GM18505 (cell line): ENCODE results near the gene MET.
"Not testable (repeated sequence)": the region's sequence is repeated elsewhere in the genome, so short reads cannot be mapped to it uniquely, and the experiment has no call there.

Source experiments
- ATAC-seq: cut with Tn5 transposase; IDR thresholded peaks from one replicate; pipeline ENCODE4 v1.9.1; 2021; ENCODE audit not compliant: unreplicated experiment
- POLR2A ChIP-seq: IDR thresholded peaks from 4 replicates; pipeline ENCODE4 v1.6.1; 2011; ENCODE audit warnings: borderline replicate concordance; ENCODE audit not compliant: insufficient read depth, insufficient read length; ENCODE audit errors: extremely low read depth

MET gene

GRCh38 chr7:116713918-116714317, 41.9 kb downstream of the MET start:
- ATAC-seq, result no peak
- no peak for TF ChIP-seq POLR2A

DNA sequence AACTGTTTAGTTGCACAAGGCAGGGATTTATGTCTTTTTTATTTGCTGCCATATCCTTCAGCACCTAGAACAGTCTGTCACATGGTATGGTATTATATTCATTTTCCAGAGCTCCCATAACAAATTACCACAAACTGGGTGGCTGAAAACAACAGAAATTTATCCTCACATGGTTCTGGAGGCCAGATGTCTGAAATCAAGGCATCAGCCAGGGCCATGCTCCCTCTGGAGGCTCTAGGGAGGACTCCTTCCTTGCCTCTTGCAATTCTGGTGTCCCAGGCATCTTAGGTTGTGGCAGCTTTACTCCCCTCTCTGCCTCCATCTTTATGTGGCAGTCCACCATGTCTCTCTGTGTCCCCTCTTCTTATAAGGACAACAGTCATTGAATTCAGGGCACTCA, 43.1 kb downstream of the MET start:
- TF ChIP-seq POLR2A, result no peak
- ATAC-seq, result no peak

GRCh38 chr7:116717137-116717536, 45.1 kb downstream of the MET start:
- TF ChIP-seq POLR2A, result no peak
- no peak for ATAC-seq

DNA sequence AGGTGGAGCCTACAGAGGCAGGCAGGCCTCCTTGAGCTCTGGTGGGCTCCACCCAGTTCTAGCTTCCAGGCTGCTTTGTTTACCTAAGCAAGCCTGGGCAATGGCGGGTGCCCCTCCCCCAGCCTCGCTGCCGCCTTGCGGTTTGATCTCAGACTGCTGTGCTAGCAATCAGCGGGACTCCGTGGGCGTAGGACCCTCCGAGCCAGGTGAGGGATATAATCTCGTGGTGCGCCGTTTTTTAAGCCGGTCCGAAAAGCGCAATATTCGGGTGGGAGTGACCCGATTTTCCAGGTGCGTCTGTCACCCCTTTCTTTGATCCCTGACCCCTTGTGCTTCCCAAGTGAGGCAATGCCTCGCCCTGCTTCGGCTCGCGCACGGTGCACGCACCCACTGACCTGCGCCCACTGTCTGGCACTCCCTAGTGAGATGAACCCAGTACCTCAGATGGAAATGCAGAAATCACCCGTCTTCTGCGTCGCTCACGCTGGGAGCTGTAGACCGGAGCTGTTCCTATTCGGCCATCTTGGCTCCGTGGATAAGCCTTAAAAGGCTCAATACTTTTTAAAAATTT, 52.0 kb downstream of the MET start:
- ATAC-seq, result not testable (repeated sequence)

DNA sequence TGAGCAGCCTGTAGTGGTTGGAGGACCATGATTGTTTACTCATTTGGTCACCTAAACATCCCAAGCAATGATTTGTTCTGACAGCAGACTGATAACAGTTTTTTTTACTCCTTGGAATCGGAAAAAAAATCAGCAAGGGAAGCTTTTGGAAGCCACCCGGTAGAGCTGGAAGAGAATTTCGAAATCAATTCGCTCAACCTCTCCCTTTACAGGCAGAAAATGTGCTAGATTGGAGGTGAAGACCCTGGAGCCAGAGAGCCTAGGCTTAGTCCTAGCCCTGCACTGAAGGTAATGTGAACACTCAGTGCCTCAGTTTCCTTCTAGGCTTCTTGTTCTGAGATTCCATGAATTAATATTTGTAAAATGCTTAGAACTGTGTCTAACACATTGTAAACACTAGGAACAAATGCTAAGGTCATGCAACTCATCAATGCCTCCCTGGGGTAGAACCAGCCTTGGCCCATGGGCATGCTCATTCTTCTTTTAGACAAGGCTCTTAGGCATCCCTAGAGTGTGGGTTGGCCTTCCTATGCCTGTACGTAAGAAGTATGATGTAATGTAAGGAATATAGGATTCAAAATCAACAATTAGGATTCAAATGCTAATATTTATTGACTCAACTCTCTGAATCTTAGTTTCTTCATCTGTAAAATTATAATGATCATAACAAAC, 52.7 kb downstream of the MET start:
- TF ChIP-seq POLR2A, result no peak
- ATAC-seq, result no peak

DNA sequence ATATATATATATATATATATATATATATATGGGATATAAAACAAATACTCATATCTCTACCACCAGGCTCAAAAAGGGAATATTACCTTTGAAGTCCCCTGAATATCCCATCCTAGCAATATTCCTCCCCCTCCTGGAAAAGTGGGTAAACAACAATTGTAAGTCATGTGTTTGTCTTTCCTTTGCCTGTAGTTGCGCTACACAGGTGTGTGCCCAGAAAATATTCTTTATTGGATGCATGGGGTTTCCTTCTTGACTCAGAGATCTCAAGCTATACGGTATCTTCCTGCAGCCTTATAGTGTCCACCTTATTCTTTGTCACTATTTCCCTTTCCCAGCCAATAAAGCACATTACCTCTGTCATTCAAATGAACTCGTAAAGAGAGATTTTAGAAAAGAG, 54.2 kb downstream of the MET start:
- no peak for TF ChIP-seq POLR2A
- no peak for ATAC-seq

GRCh38 chr7:116726713-116727431, 54.9 kb downstream of the MET start:
- no peak for TF ChIP-seq POLR2A
- no peak for ATAC-seq

DNA sequence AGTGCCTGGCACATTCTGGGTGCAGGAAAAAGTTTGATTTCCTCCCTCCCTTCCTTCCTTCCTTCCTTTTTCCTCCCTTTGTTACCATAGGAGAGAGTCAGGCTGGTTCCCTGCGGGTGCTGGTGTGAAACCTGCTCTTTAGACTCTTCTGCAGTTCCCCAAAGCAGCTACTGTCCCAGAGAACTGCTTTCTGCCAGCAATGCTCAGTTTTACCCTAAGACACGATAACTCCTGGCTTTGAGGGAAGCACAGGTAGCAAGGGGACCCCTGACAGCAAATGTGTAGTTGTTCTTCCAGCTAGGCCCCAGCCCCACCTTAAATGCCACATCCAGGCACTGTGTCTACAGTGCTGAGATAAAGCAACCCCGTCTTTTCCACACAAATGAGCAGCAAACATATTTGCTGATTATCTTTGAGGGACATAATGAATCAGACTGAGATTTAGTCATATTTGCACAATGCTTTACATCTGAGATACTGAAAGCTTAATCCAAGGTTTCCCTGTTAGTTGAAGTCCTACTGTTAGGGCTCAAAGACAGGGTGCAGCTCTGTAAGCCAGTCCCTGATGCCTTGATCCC, 55.5 kb downstream of the MET start:
- no peak for TF ChIP-seq POLR2A
- ATAC-seq, result no peak

GRCh38 chr7:116728413-116728812, 56.4 kb downstream of the MET start:
- no peak for TF ChIP-seq POLR2A
- ATAC-seq, result no peak

DNA sequence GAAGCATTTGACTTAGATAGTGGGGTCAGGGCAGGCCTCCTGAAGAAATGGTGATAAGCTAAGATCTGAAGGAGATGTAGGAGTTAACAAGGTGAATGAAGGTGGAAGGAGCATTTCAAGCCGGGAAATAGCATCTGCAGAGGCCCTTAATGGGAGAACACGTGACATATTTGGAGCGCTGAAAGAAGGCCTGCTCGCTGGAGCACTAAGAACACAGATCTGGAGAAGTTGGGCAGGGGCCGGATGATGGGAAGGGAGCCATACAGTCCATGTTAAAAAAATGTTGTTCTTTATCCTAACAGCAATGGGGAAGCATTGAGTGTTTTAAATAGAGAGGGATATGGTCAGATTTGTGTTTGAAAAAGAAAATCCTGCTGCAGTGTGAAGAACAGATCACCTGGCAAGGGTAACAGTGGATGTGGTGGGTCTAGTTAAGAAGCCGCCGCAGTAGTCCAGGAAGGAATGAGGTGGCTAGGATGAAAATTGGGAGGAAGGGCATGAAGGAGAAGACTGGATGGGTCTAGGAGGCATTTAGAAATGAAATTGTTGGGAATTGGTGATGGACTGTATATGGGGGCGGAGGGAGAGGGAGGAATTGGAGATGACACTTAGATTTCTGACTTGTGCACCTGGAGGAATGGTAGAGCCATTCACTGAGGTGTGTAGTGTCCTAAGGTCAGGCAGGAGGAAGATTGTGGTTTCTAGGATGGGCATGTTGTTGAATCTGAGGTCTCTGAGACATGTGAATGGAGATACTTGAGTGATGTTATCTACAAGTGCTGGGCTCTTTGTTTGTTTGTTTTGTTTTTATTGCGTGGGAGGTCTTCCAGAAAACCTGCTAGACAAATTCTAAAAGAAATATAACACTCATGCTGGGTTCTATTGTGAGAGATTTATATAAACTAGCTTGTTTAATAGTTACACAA, 58.4 kb downstream of the MET start:
- ATAC-seq, result no peak
- no peak for TF ChIP-seq POLR2A

DNA sequence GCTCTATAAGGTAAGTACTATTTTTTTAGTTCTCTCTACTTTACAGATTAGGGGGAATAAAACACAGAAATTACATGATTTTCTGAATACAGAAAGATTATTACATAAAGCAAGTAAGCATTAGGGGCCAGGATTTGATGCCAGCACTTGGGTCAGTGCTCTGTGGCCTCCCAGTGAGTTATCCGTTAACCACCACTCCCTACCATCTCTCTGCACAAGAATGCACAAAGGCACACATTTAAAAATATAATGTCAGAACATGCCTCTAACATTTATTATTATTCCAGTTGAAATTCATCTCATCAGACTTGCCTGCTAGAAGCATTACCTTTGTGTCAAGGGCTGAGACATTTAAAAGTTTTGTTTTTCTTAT, 59.0 kb downstream of the MET start:
- ATAC-seq, result no peak
- TF ChIP-seq POLR2A, result no peak

DNA sequence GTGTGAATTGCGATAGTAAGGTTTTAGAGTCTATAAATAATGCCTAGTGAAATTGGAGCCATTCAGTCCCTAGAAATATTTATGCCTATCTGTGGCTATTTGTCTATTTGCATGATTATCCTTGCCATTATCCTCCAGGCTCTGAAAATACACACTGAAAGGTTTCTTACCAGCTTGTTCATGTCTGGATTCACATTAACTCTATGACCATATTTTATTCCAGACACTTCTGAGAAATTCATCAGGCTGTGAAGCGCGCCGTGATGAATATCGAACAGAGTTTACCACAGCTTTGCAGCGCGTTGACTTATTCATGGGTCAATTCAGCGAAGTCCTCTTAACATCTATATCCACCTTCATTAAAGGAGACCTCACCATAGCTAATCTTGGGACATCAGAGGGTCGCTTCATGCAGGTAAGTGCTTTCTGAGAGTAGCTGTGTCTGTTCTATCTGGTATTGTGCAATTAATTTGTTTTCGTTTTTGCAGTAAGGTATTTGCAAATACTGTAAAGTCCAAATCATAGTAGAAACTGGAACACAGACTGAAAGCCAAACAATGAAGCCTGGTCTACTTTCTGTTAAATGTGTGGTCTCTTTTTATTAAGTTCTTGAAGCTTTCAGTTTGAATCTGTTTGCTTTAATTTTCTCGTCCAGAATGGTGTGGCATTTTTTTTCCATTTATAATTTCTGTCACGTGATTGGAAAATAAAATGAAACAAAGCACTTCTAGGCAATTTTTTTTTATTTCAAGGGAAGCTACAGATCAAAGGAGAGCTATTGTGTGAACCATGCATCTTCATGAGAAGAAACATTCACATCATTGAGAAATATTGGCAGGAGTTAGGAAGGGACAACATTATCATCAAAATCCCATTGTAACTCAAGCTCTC, 59.7 kb downstream of the MET start:
- ATAC-seq, result no peak
- no peak for TF ChIP-seq POLR2A
